GM12878 (cell line): Measurements from ENCODE around the gene PPIP5K1. TPM values are rescaled to one million over a fixed set of nuclear protein-coding genes. Genes with fewer than 3 reads are reported as not detected.

Source experiments
- BACH1 ChIP-seq: fragments of 450-650 bp; IDR thresholded peaks from 2 replicates; pipeline ENCODE4 v1.6.1; 2017; ENCODE audit warnings: mild to moderate bottlenecking, borderline replicate concordance
- EED ChIP-seq: sonication (generic); IDR thresholded peaks from 2 replicates; pipeline ENCODE4 v1.6.1; 2016; ENCODE audit warnings: antibody characterized with exemption, low read depth
- ESRRA ChIP-seq: IDR thresholded peaks from 2 replicates; pipeline ENCODE4 v1.6.1; 2012; ENCODE audit warnings: mild to moderate bottlenecking, low read length, improper control_type of control experiment
- EZH2 ChIP-seq: IDR thresholded peaks from 2 replicates; pipeline ENCODE4 v1.6.1; 2012; ENCODE audit warnings: low read depth, mild to moderate bottlenecking, control low read depth, inconsistent platforms, low read length, borderline replicate concordance; ENCODE audit not compliant: control insufficient read depth
- GATAD2B ChIP-seq: fragments of 450-650 bp; conservative IDR thresholded peaks from 2 replicates; pipeline ENCODE4 v1.6.1; 2017; ENCODE audit warnings: low read depth, mild to moderate bottlenecking, moderate library complexity
- HCFC1 ChIP-seq: fragments of 150-350 bp; IDR thresholded peaks from 2 replicates; pipeline ENCODE4 v1.6.1; 2014; ENCODE audit warnings: low read length
- IRF4 ChIP-seq: IDR thresholded peaks from 2 replicates; pipeline ENCODE4 v1.6.1; 2011; ENCODE audit warnings: low read depth, low read length
- JUNB ChIP-seq: IDR thresholded peaks from 2 replicates; pipeline ENCODE4 v1.6.1; 2016; ENCODE audit warnings: antibody characterized with exemption, mild to moderate bottlenecking
- MEF2A ChIP-seq: IDR thresholded peaks from 2 replicates; pipeline ENCODE4 v1.6.1; 2011; ENCODE audit warnings: low read depth, mild to moderate bottlenecking, low read length, moderate library complexity; ENCODE audit not compliant: insufficient read depth
- NFIC ChIP-seq: IDR thresholded peaks from 2 replicates; pipeline ENCODE4 v1.6.1; 2012; ENCODE audit warnings: low read depth, mild to moderate bottlenecking, inconsistent platforms, low read length, moderate library complexity
- NR2C2 ChIP-seq: IDR thresholded peaks from 2 replicates; pipeline ENCODE4 v1.6.1; 2011; ENCODE audit warnings: borderline replicate concordance, low read depth; ENCODE audit not compliant: control insufficient read depth, insufficient read length
- NRF1 ChIP-seq: conservative IDR thresholded peaks from 2 replicates; pipeline ENCODE4 v1.6.1; 2011; ENCODE audit warnings: mild to moderate bottlenecking, low read depth, low read length, improper control_type of control experiment
- PAX5 ChIP-seq: IDR thresholded peaks from 2 replicates; pipeline ENCODE4 v1.6.1; 2011; ENCODE audit warnings: low read depth, low read length, borderline replicate concordance
- RFX5 ChIP-seq: IDR thresholded peaks from 2 replicates; pipeline ENCODE4 v1.6.1; 2011; ENCODE audit warnings: low read depth, low read length, improper control_type of control experiment
- SRF ChIP-seq, 2 experiments: IDR thresholded peaks; 2 replicates each; pipeline ENCODE4 v1.6.1; 2011; ENCODE audit warnings: low read depth in 2 of 2, low read length in 2 of 2, mild to moderate bottlenecking in 1 of 2, moderate library complexity in 1 of 2
- STAT1 ChIP-seq: fragments of 450-650 bp; conservative IDR thresholded peaks from 2 replicates; pipeline ENCODE4 v1.6.1; 2014; ENCODE audit warnings: antibody characterized with exemption, mild to moderate bottlenecking
- USF1 ChIP-seq: IDR thresholded peaks from 2 replicates; pipeline ENCODE4 v1.6.1; 2011; ENCODE audit warnings: borderline replicate concordance, low read depth, mild to moderate bottlenecking, moderate library complexity, mixed read lengths, low read length; ENCODE audit not compliant: insufficient read depth; ENCODE audit errors: extremely low read length
- polyA plus RNA-seq, 11 experiments: library from polyadenylated mRNA; depleted of rRNA in 4 of 11; unstranded in 6 of 11; stranded (reverse) in 5 of 11; fragments of >200 nt; fragmentation: Nextera tagmentation in 4 of 11; fragmentation: Illumina TruSeq in 1 of 11; extraction: Ambion mirVana in 4 of 11; extraction: Trizol in 1 of 11; gene quantifications; 1 replicate in 1 of 11; 2 replicates in 10 of 11; pipeline versions ENCODE4 v1.2.1 to v1.2.3, GENCODE V29; 2011 to 2016; ENCODE audit warnings: inconsistent platforms in 2 of 11, missing spikeins in 2 of 11, low read depth in 1 of 11
- total RNA-seq, 4 experiments: library from RNA; depleted of rRNA in 3 of 4; stranded (reverse); fragments of >200 nt in 3 of 4; fragmentation: Illumina TruSeq in 1 of 4; extraction: Trizol in 1 of 4; gene quantifications; 2 replicates each; pipeline versions ENCODE4 v1.2.1 to v1.2.3, GENCODE V29; 2013 to 2021
- TF ChIP-seq, protein P1 (sequence below): fragments of 450-650 bp; IDR thresholded peaks from 2 replicates; pipeline ENCODE4 v1.6.1; 2017; ENCODE audit warnings: low read depth, mild to moderate bottlenecking, moderate library complexity
- TF ChIP-seq, protein P2 (sequence below): fragments of 450-650 bp; IDR thresholded peaks from 2 replicates; pipeline ENCODE4 v1.6.1; 2018; ENCODE audit warnings: borderline replicate concordance, mild to moderate bottlenecking; ENCODE audit not compliant: partially characterized antibody
- TF ChIP-seq, protein P3 (sequence below): fragments of 450-650 bp; IDR thresholded peaks from 2 replicates; pipeline ENCODE4 v1.6.1; 2017; ENCODE audit warnings: antibody characterized with exemption, mild to moderate bottlenecking, moderate library complexity

PPIP5K1 gene
- total and polyA plus RNA-seq, 10 of the 15 experiments (the other 5 are each of a cell fraction or from before 2014, with no cell fraction given): 2.5 to 54.4 (median 19.4) TPM

DNA sequence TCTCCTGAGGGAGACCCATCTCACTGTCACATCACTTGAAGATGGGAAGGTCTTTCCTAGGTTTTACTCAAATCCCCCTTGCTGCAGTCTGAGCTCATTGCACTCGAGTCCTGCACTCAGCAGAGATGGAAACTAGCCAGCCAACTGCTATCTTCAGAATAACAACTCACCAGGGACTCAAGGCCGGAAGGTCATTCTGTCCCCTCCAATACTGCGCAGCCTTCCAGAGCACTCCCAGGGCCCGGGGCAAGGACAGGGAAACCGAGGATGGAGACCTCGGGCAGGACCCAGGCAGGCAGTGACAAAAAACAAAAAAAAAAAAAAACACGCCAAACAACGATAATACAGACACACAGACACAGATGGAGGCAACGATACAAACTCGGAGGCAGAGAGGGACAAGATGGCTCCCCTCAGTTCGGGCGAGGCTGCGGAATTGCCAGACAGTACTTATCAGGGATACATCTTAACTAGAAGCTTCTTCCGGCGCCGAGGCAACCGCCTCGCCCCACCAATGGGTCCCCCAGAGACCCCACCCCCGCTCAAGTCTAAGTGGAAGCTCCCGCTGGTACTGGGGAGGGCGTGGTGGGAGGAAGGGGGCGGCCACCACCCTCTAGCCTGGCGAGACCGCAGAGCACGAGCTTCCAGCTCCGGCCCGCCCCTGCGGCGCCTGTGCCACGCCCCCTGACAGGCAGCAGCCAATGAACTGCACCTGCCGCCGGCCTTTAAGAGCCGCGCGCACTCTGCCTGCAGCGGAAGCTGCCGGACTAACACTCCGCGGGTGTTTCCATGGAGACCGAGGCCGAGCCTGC lies 79.6 kb downstream of the PPIP5K1 start (continued):
- TF ChIP-seq NRF1 (peak; percentile 52), BACH1 (no peak), RFX5 (peak; percentile 42; the same call in 1 of the 2 replicates), STAT1 (no peak), HCFC1 (no peak), ESRRA (no peak), MEF2A (no peak), SRF (IDR thresholded peaks at IDR 0.05; ENCODE audit: low read depth in 2 of 2, low read length in 2 of 2) (no peak), IRF4 (no peak), NR2C2 (no peak), JUNB (no peak), EZH2 (no peak), NFIC (no peak), PAX5 (no peak), GATAD2B (no peak), EED (no peak), USF1 (peak; percentile 16)
- TF ChIP-seq, protein P1, sequence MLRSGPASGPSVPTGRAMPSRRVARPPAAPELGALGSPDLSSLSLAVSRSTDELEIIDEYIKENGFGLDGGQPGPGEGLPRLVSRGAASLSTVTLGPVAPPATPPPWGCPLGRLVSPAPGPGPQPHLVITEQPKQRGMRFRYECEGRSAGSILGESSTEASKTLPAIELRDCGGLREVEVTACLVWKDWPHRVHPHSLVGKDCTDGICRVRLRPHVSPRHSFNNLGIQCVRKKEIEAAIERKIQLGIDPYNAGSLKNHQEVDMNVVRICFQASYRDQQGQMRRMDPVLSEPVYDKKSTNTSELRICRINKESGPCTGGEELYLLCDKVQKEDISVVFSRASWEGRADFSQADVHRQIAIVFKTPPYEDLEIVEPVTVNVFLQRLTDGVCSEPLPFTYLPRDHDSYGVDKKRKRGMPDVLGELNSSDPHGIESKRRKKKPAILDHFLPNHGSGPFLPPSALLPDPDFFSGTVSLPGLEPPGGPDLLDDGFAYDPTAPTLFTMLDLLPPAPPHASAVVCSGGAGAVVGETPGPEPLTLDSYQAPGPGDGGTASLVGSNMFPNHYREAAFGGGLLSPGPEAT: peak; percentile 55; the same call in 1 of the 2 replicates
- TF ChIP-seq, protein P2, sequence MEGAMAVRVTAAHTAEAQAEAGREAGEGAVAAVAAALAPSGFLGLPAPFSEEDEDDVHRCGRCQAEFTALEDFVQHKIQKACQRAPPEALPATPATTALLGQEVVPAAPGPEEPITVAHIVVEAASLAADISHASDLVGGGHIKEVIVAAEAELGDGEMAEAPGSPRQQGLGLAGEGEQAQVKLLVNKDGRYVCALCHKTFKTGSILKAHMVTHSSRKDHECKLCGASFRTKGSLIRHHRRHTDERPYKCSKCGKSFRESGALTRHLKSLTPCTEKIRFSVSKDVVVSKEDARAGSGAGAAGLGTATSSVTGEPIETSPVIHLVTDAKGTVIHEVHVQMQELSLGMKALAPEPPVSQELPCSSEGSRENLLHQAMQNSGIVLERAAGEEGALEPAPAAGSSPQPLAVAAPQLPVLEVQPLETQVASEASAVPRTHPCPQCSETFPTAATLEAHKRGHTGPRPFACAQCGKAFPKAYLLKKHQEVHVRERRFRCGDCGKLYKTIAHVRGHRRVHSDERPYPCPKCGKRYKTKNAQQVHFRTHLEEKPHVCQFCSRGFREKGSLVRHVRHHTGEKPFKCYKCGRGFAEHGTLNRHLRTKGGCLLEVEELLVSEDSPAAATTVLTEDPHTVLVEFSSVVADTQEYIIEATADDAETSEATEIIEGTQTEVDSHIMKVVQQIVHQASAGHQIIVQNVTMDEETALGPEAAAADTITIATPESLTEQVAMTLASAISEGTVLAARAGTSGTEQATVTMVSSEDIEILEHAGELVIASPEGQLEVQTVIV: peak; percentile 46
- TF ChIP-seq, protein P3, sequence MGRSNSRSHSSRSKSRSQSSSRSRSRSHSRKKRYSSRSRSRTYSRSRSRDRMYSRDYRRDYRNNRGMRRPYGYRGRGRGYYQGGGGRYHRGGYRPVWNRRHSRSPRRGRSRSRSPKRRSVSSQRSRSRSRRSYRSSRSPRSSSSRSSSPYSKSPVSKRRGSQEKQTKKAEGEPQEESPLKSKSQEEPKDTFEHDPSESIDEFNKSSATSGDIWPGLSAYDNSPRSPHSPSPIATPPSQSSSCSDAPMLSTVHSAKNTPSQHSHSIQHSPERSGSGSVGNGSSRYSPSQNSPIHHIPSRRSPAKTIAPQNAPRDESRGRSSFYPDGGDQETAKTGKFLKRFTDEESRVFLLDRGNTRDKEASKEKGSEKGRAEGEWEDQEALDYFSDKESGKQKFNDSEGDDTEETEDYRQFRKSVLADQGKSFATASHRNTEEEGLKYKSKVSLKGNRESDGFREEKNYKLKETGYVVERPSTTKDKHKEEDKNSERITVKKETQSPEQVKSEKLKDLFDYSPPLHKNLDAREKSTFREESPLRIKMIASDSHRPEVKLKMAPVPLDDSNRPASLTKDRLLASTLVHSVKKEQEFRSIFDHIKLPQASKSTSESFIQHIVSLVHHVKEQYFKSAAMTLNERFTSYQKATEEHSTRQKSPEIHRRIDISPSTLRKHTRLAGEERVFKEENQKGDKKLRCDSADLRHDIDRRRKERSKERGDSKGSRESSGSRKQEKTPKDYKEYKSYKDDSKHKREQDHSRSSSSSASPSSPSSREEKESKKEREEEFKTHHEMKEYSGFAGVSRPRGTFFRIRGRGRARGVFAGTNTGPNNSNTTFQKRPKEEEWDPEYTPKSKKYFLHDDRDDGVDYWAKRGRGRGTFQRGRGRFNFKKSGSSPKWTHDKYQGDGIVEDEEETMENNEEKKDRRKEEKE: no peak
